Neuron (in vitro differentiated cells): ENCODE measurements around the gene RPS6KB2.

Source experiments
- H2AFZ ChIP-seq: one replicate; pipeline ENCODE4 v1.6.1; 2013; ENCODE audit warnings: low read depth, mild to moderate bottlenecking, inconsistent platforms, low read length, moderate library complexity
- H3K27me3 ChIP-seq: one replicate; pipeline ENCODE4 v1.6.1; 2013; ENCODE audit warnings: low read length; ENCODE audit not compliant: insufficient read depth
- H3K36me3 ChIP-seq: one replicate; pipeline ENCODE4 v1.6.1; 2013; ENCODE audit warnings: low read length; ENCODE audit not compliant: insufficient read depth
- H3K4me1 ChIP-seq: one replicate; pipeline ENCODE4 v1.6.1; 2013; ENCODE audit warnings: low read length; ENCODE audit not compliant: insufficient read depth
- H3K4me3 ChIP-seq: 2 replicates; pipeline ENCODE4 v1.5.1; 2013; ENCODE audit warnings: mild to moderate bottlenecking, low read length, moderate library complexity
- H3K9me3 ChIP-seq: one replicate; pipeline ENCODE4 v1.6.1; 2013; ENCODE audit warnings: low read length

RPS6KB2 gene

GRCh38 chr11:67409781-67410368 is 18.4 kb upstream of the RPS6KB2 start:
- H2AFZ ChIP-seq: no peak overlapping the region
- no peak overlapping the region for H3K4me3 ChIP-seq
- peaks cover 5% of the 10 kb centered on the region for H3K4me1 ChIP-seq
- no peaks in the 10 kb centered on the region for H3K9me3 ChIP-seq
- no peaks in the 10 kb centered on the region for H3K27me3 ChIP-seq
- no peaks in the 10 kb centered on the region for H3K36me3 ChIP-seq

- peaks cover 5% of the 10 kb centered on the region for H3K4me1 ChIP-seq
- no peaks in the 10 kb centered on the region for H3K9me3 ChIP-seq
- no peak overlapping the region for H3K4me3 ChIP-seq
- H3K27me3 ChIP-seq: no peaks in the 10 kb centered on the region
- H3K36me3 ChIP-seq: no peaks in the 10 kb centered on the region
- H2AFZ ChIP-seq: no peak overlapping the region
These were observed 17.9 kb upstream of the RPS6KB2 start for GRCh38 chr11:67410369-67410831.

GRCh38 chr11:67410984-67411784 is 17.1 kb upstream of the RPS6KB2 start:
- peaks cover 5% of the 10 kb centered on the region for H3K4me1 ChIP-seq
- H3K4me3 ChIP-seq: no peak overlapping the region
- no peaks in the 10 kb centered on the region for H3K36me3 ChIP-seq
- no peak overlapping the region for H2AFZ ChIP-seq
- no peaks in the 10 kb centered on the region for H3K27me3 ChIP-seq
- H3K9me3 ChIP-seq: no peaks in the 10 kb centered on the region

GRCh38 chr11:67411785-67412152 is 16.5 kb upstream of the RPS6KB2 start:
- Histone ChIP-seq H3K36me3 (no peaks in the 10 kb centered on the region), H3K9me3 (no peaks in the 10 kb centered on the region), H2AFZ (no peak overlapping the region), H3K4me1 (peaks cover 5% of the 10 kb centered on the region), H3K27me3 (no peaks in the 10 kb centered on the region), H3K4me3 (no peak overlapping the region)

- H3K9me3 ChIP-seq: no peaks in the 10 kb centered on the region
- H3K27me3 ChIP-seq: no peaks in the 10 kb centered on the region
- H3K4me1 ChIP-seq: peaks cover 5% of the 10 kb centered on the region
- no peak overlapping the region for H2AFZ ChIP-seq
- H3K4me3 ChIP-seq: no peak overlapping the region
- no peaks in the 10 kb centered on the region for H3K36me3 ChIP-seq
These were observed 15.7 kb upstream of the RPS6KB2 start for GRCh38 chr11:67412495-67413179.

- no peaks in the 10 kb centered on the region for H3K27me3 ChIP-seq
- no peak overlapping the region for H2AFZ ChIP-seq
- no peaks in the 10 kb centered on the region for H3K36me3 ChIP-seq
- no peaks in the 10 kb centered on the region for H3K9me3 ChIP-seq
- no peak overlapping the region for H3K4me3 ChIP-seq
- H3K4me1 ChIP-seq: peaks cover 5% of the 10 kb centered on the region
These were observed 14.9 kb upstream of the RPS6KB2 start for GRCh38 chr11:67413266-67413849.

- H2AFZ ChIP-seq: no peak within 1 kb of the TSS
- no peak within 1 kb of the TSS for H3K4me3 ChIP-seq
- peaks cover 9% of the 10 kb centered on the region for H3K4me1 ChIP-seq
- H3K9me3 ChIP-seq: no peaks in the 10 kb centered on the region
- no peaks in the 10 kb centered on the region for H3K36me3 ChIP-seq
- H3K27me3 ChIP-seq: no peaks in the 10 kb centered on the region
These were observed 12.6 kb upstream of the RPS6KB2 start, which contains the start of gene CARNS1 for GRCh38 chr11:67415501-67416304. CARNS1 (plus strand) TSS chr11:67415678; CDS start chr11:67416200, 522 bp downstream.

GRCh38 chr11:67416416-67417335 is 11.6 kb upstream of the RPS6KB2 start:
- no peak overlapping the region for H3K4me3 ChIP-seq
- H2AFZ ChIP-seq: no peak overlapping the region
- H3K4me1 ChIP-seq: peaks cover 10% of the 10 kb centered on the region
- H3K9me3 ChIP-seq: no peaks in the 10 kb centered on the region
- H3K36me3 ChIP-seq: no peaks in the 10 kb centered on the region
- no peaks in the 10 kb centered on the region for H3K27me3 ChIP-seq

- H3K36me3 ChIP-seq: no peaks in the 10 kb centered on the region
- H3K27me3 ChIP-seq: no peaks in the 10 kb centered on the region
- H3K4me1 ChIP-seq: peaks cover 10% of the 10 kb centered on the region
- no peak overlapping the region for H2AFZ ChIP-seq
- H3K9me3 ChIP-seq: no peaks in the 10 kb centered on the region
- H3K4me3 ChIP-seq: no peak overlapping the region
These were observed 10.9 kb upstream of the RPS6KB2 start for GRCh38 chr11:67417425-67417824.

- Histone ChIP-seq H3K27me3 (no peaks in the 10 kb centered on the region), H3K4me1 (peaks cover 10% of the 10 kb centered on the region), H2AFZ (no peak overlapping the region), H3K9me3 (no peaks in the 10 kb centered on the region), H3K36me3 (no peaks in the 10 kb centered on the region), H3K4me3 (no peak overlapping the region)
These were observed 9.6 kb upstream of the RPS6KB2 start for GRCh38 chr11:67418476-67419281.

GRCh38 chr11:67419325-67420049 is 8.8 kb upstream of the RPS6KB2 start:
- Histone ChIP-seq H3K36me3 (no peaks in the 10 kb centered on the region), H3K4me1 (peaks cover 10% of the 10 kb centered on the region), H3K9me3 (no peaks in the 10 kb centered on the region), H2AFZ (no peak overlapping the region), H3K27me3 (no peaks in the 10 kb centered on the region), H3K4me3 (no peak overlapping the region)
